ENCODE results near the gene ARHGAP27. TPM values are rescaled to one million over a fixed set of nuclear protein-coding genes. Genes with fewer than 3 reads are reported as not detected.

Gene ARHGAP27
- total RNA-seq, 2 experiments from 2014 or later: 37.8 to 40.9 TPM

GRCh38 chr17:45394091-45394490, 38.6 kb downstream of the ARHGAP27 start:
- peaks cover 2% of the 10 kb centered on the region for H3K27me3 Mint-ChIP-seq
- no peaks in the 10 kb centered on the region for H3K9me3 Mint-ChIP-seq
- H3K4me3 Mint-ChIP-seq: no peak overlapping the region
- H3K4me1 Mint-ChIP-seq (ENCODE audit: low read depth): peaks cover 10% of the 10 kb centered on the region
- H3K36me3 Mint-ChIP-seq (ENCODE audit: low read depth): peaks cover 12% of the 10 kb centered on the region
- ChIA-PET CTCF (interaction anchor here (0.7 to 11.7 kb wide), 8 partner anchors 8 to 259 kb away, joined by 3 to 270 read pairs (median 4); partner anchors contain the start of gene ACBD4), POLR2A (interaction anchor here (1.0 to 1.3 kb wide), 2 partner anchors 74 to 166 kb away, joined by 3 read pairs; no protein-coding TSS in a partner anchor)
- ATAC-seq: no peak
- intact Hi-C loops (cut with micrococcal nuclease): no loop called here
- H3K27ac Mint-ChIP-seq: no peak overlapping the region
- no peak for TF ChIP-seq CTCF (IDR thresholded peaks at IDR 0.05)
- DNase-seq: no peak

- ChIA-PET POLR2A (interaction anchor here (0.8 to 1.3 kb wide), 5 partner anchors 8 to 98 kb away, joined by 3 to 4 read pairs (median 3); no protein-coding TSS in a partner anchor), CTCF (interaction anchor here (1.1 to 11.7 kb wide), 7 partner anchors 8 to 258 kb away, joined by 3 to 270 read pairs (median 3); partner anchors contain the start of gene ACBD4)
- TF ChIP-seq CTCF (IDR thresholded peaks at IDR 0.05): no peak
- intact Hi-C loops (cut with micrococcal nuclease): no loop called here
- H3K4me1 Mint-ChIP-seq (ENCODE audit: low read depth): peaks cover 17% of the 10 kb centered on the region
- peaks cover 12% of the 10 kb centered on the region for H3K36me3 Mint-ChIP-seq (ENCODE audit: low read depth)
- DNase-seq (no peak), ATAC-seq (no peak)
- H3K27me3 Mint-ChIP-seq: peaks cover 4% of the 10 kb centered on the region
- H3K27ac Mint-ChIP-seq: no peak overlapping the region
- H3K4me3 Mint-ChIP-seq: no peak overlapping the region
- no peaks in the 10 kb centered on the region for H3K9me3 Mint-ChIP-seq
These were observed 39.3 kb downstream of the ARHGAP27 start for GRCh38 chr17:45393411-45393810.

GRCh38 chr17:45391918-45392317, 40.8 kb downstream of the ARHGAP27 start:
- no peak for ATAC-seq
- peaks cover 23% of the 10 kb centered on the region for H3K4me1 Mint-ChIP-seq (ENCODE audit: low read depth)

GRCh38 chr17:45391291-45391690, 41.4 kb downstream of the ARHGAP27 start:
- no peak for ATAC-seq
- ChIA-PET POLR2A (interaction anchor here (0.8 kb wide), 1 partner anchor 73 kb away, joined by 3 read pairs; no protein-coding TSS in a partner anchor), CTCF (interaction anchor here (1.1 to 11.7 kb wide), 4 partner anchors 93 to 173 kb away, joined by 3 to 270 read pairs (median 38); partner anchors contain the start of gene FMNL1)
- H3K4me1 Mint-ChIP-seq (ENCODE audit: low read depth): peaks cover 23% of the 10 kb centered on the region
- no peaks in the 10 kb centered on the region for H3K9me3 Mint-ChIP-seq
- intact Hi-C loops (cut with micrococcal nuclease): no loop called here
- H3K27me3 Mint-ChIP-seq: peaks cover 10% of the 10 kb centered on the region
- peaks cover 6% of the 10 kb centered on the region for H3K36me3 Mint-ChIP-seq (ENCODE audit: low read depth)
- DNase-seq: no peak
- no peak overlapping the region for H3K4me3 Mint-ChIP-seq
- H3K27ac Mint-ChIP-seq: no peak overlapping the region
- TF ChIP-seq CTCF (IDR thresholded peaks at IDR 0.05): no peak

More at GRCh38 chr17:45391918-45392317, 40.8 kb downstream of the ARHGAP27 start:
- POLR2A ChIA-PET: interaction anchor here (0.7 to 1.2 kb wide), 2 partner anchors 18 to 92 kb away, joined by 3 read pairs; no protein-coding TSS in a partner anchor
- CTCF ChIA-PET: interaction anchor here (0.6 to 11.7 kb wide), 6 partner anchors 47 to 320 kb away, joined by 3 to 270 read pairs (median 4); partner anchors contain the start of gene ACBD4
- H3K9me3 Mint-ChIP-seq: no peaks in the 10 kb centered on the region
- peaks cover 10% of the 10 kb centered on the region for H3K27me3 Mint-ChIP-seq
- no peak overlapping the region for H3K4me3 Mint-ChIP-seq
- intact Hi-C loops (cut with micrococcal nuclease): no loop called here
- DNase-seq: no peak
- H3K36me3 Mint-ChIP-seq (ENCODE audit: low read depth): peaks cover 8% of the 10 kb centered on the region
- H3K27ac Mint-ChIP-seq: no peak overlapping the region
- no peak for TF ChIP-seq CTCF (IDR thresholded peaks at IDR 0.05)

- intact Hi-C loops (cut with micrococcal nuclease): loop anchor here (5.0 kb wide), 2 partner anchors 72 to 172 kb away; partner anchors contain the start of gene MAP3K14
These were observed 43.3 kb downstream of the ARHGAP27 start for GRCh38 chr17:45389354-45389753.

More at GRCh38 chr17:45389354-45389753, 43.3 kb downstream of the ARHGAP27 start:
- Mint-ChIP-seq H3K36me3 (ENCODE audit: low read depth) (no peaks in the 10 kb centered on the region), H3K9me3 (no peaks in the 10 kb centered on the region), H3K27me3 (peaks cover 11% of the 10 kb centered on the region), H3K4me3 (no peak overlapping the region), H3K4me1 (ENCODE audit: low read depth) (peaks cover 28% of the 10 kb centered on the region), H3K27ac (no peak overlapping the region)
- DNase-seq: no peak
- no peak for ATAC-seq
- ChIA-PET CTCF (interaction anchor here (1.0 to 11.7 kb wide), 12 partner anchors 8 to 254 kb away, joined by 3 to 270 read pairs (median 5); partner anchors contain the start of genes ACBD4 and FMNL1), POLR2A (interaction anchor here (0.8 to 2.8 kb wide), 8 partner anchors 19 to 146 kb away, joined by 3 to 12 read pairs (median 4); partner anchors contain the start of gene MAP3K14)
- no peak for TF ChIP-seq CTCF (IDR thresholded peaks at IDR 0.05)

Measured in activated CD8-positive, alpha-beta T cell treated with anti-CD3 and anti-CD28 coated beads for 36 hours (primary cell).